Liver (tissue), 9 donors: ENCODE data around the gene LARGE1. TPM values are rescaled to one million over a fixed set of nuclear protein-coding genes. Genes with fewer than 3 reads are reported as not detected.

Experiments
- DNase-seq: peaks from one replicate; pipeline ENCODE4 v3.0.0-alpha.2; 2017; ENCODE audit warnings: low spot score
- H3K27ac ChIP-seq, 2 donors: one replicate each; pipeline ENCODE4 v1.7.0; 2013; ENCODE audit warnings: inconsistent platforms in 2 of 2, low read length in 2 of 2, control low read depth in 1 of 2, low read depth in 1 of 2, mild to moderate bottlenecking in 1 of 2
- H3K27me3 ChIP-seq, 4 donors: one replicate each; pipeline versions ENCODE4 v1.6.1 to v1.7.0; 2013; ENCODE audit warnings: low read length in 3 of 4, inconsistent platforms in 1 of 4, mild to moderate bottlenecking in 1 of 4, moderate library complexity in 1 of 4; ENCODE audit not compliant: control insufficient read depth in 4 of 4, insufficient read depth in 4 of 4
- H3K36me3 ChIP-seq, 4 donors: one replicate each; pipeline versions ENCODE4 v1.6.1 to v1.7.0; 2013; ENCODE audit warnings: low read length in 3 of 4, mild to moderate bottlenecking in 3 of 4, low read depth in 1 of 4, moderate library complexity in 1 of 4; ENCODE audit not compliant: control insufficient read depth in 4 of 4, insufficient read depth in 3 of 4
- H3K4me1 ChIP-seq, 4 donors: one replicate each; pipeline versions ENCODE4 v1.6.1 to v1.7.0; 2013; ENCODE audit warnings: low read length in 3 of 4, mild to moderate bottlenecking in 3 of 4, moderate library complexity in 1 of 4; ENCODE audit not compliant: control insufficient read depth in 4 of 4, insufficient read depth in 4 of 4
- H3K4me3 ChIP-seq, 3 donors: one replicate each; pipeline versions ENCODE4 v1.6.1 to v1.7.0; 2013; ENCODE audit warnings: low read length in 3 of 3, control low read depth in 1 of 3, low read depth in 1 of 3, mild to moderate bottlenecking in 1 of 3
- H3K9ac ChIP-seq, 2 donors: one replicate each; pipeline ENCODE4 v1.7.0; 2013; ENCODE audit warnings: low read length in 2 of 2, mild to moderate bottlenecking in 2 of 2, moderate library complexity in 2 of 2, control low read depth in 1 of 2, low read depth in 1 of 2
- H3K9me3 ChIP-seq, 4 donors: one replicate each; pipeline versions ENCODE4 v1.6.1 to v1.7.0; 2013; ENCODE audit warnings: low read length in 3 of 4; ENCODE audit not compliant: control insufficient read depth in 4 of 4
- EGR1 ChIP-seq, 2 donors: IDR thresholded peaks; 2 replicates each; pipeline ENCODE4 v1.6.1; 2016 to 2018; ENCODE audit warnings: antibody characterized with exemption in 2 of 2, low read depth in 2 of 2
- FOXA1 ChIP-seq: IDR thresholded peaks from 2 replicates; pipeline ENCODE4 v1.6.1; 2016; ENCODE audit warnings: antibody characterized with exemption
- GABPA ChIP-seq, 2 donors: IDR thresholded peaks in 1 of 2; conservative IDR thresholded peaks in 1 of 2; 2 replicates each; pipeline ENCODE4 v1.6.1; 2016; ENCODE audit warnings: antibody characterized with exemption in 2 of 2, mild to moderate bottlenecking in 1 of 2, moderate library complexity in 1 of 2
- HNF4A ChIP-seq, 2 donors: conservative IDR thresholded peaks; 2 replicates each; pipeline ENCODE4 v1.6.1; 2016; ENCODE audit warnings: antibody characterized with exemption in 2 of 2, mild to moderate bottlenecking in 2 of 2
- HNF4G ChIP-seq: IDR thresholded peaks from 2 replicates; pipeline ENCODE4 v1.6.1; 2016; ENCODE audit warnings: antibody characterized with exemption
- JUND ChIP-seq, 2 donors: IDR thresholded peaks; 2 replicates each; pipeline ENCODE4 v1.6.1; 2016; ENCODE audit warnings: antibody characterized with exemption in 2 of 2
- MAX ChIP-seq: IDR thresholded peaks from 2 replicates; pipeline ENCODE4 v1.6.1; 2016; ENCODE audit warnings: antibody characterized with exemption
- NR2F2 ChIP-seq: IDR thresholded peaks from 2 replicates; pipeline ENCODE4 v1.6.1; 2016; ENCODE audit warnings: antibody characterized with exemption
- RAD21 ChIP-seq, 2 donors: IDR thresholded peaks; 2 replicates each; pipeline ENCODE4 v1.6.1; 2016; ENCODE audit warnings: antibody characterized with exemption in 2 of 2, mild to moderate bottlenecking in 2 of 2
- REST ChIP-seq: IDR thresholded peaks from 2 replicates; pipeline ENCODE4 v1.6.1; 2016; ENCODE audit warnings: antibody characterized with exemption, mild to moderate bottlenecking
- SP1 ChIP-seq: IDR thresholded peaks from 2 replicates; pipeline ENCODE4 v1.6.1; 2018; ENCODE audit warnings: antibody characterized with exemption, mild to moderate bottlenecking
- YY1 ChIP-seq: IDR thresholded peaks from 2 replicates; pipeline ENCODE4 v1.6.1; 2016; ENCODE audit warnings: antibody characterized with exemption, mild to moderate bottlenecking
- WGBS: extraction: QIAGEN DNeasy Blood & Tissue Kit; methylation state at CpG from one replicate; pipeline ENCODE4 v1.1.7; 2013; 5-methylcytosine and 5-hydroxymethylcytosine counted together
- polyA plus RNA-seq, 2 donors: library from polyadenylated mRNA; stranded (reverse) in 1 of 2; unstranded in 1 of 2; fragments of 200-250 nt in 1 of 2; fragments of >200 nt in 1 of 2; fragmentation: Nextera tagmentation in 1 of 2; extraction: Ambion mirVana in 1 of 2; gene quantifications; one replicate each; pipeline versions ENCODE4 v1.2.1 to v1.2.3, GENCODE V29; 2013 to 2015
- total RNA-seq, 2 donors: library from RNA; depleted of rRNA; stranded (reverse); fragments of >200 nt; gene quantifications; one replicate each; pipeline ENCODE4 v1.2.3, GENCODE V29; 2014
- TF ChIP-seq, protein P1 (sequence below): IDR thresholded peaks from 2 replicates; pipeline ENCODE4 v1.6.1; 2016; ENCODE audit warnings: antibody characterized with exemption
- TF ChIP-seq, protein P2 (sequence below): IDR thresholded peaks from 2 replicates; pipeline ENCODE4 v1.6.1; 2016; ENCODE audit warnings: antibody characterized with exemption
- TF ChIP-seq, protein P3 (sequence below): fragments of 150-350 bp; IDR thresholded peaks from 2 replicates; pipeline ENCODE4 v1.5.1; 2017; ENCODE audit warnings: improper control_type of control experiment, low read depth, low read length; ENCODE audit not compliant: missing input control
- donor health status: healthy.
- donor health status: healthy.
- donor health status: healthy.
- donor health status: healthy.
- donor health status: healthy.

LARGE1 gene
- total and polyA plus RNA-seq, 4 donors, result 2.3 to 14.1 (median 5.7) TPM

DNA sequence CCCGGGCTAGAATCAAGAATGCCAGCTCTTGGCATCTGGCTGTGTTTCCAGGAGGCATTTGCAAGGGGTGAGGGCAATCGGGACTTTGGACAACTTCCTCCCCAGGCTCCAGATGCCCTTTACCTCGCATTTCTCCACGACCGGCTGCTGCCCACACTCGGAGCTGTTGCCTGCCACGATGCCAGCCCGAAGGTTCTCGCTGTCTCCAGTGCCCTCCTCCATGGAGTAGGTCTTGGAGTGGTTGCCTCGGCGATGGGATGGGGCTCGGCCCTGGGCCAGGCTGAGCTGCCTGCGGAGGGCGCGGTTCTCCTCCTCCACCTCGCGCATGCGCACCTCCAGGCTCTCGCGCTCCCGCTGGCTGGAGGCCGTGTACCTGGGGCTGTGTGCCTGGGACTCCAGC is 270.0 kb downstream of the LARGE1 start:
- H3K9me3 ChIP-seq, result no peaks in the 10 kb centered on the region
- no peak for DNase-seq
- peaks cover 0 to 4% (median under 1%) of the 10 kb centered on the region in 4 donors for H3K36me3 ChIP-seq
- H3K4me3 ChIP-seq, result no peak overlapping the region
- H3K9ac ChIP-seq, result no peak overlapping the region
- WGBS, result 92% methylated on average over 22 of the region's 22 CpGs
- peaks cover 0 to 8% (median 1%) of the 10 kb centered on the region in 4 donors for H3K4me1 ChIP-seq
- no peaks in the 10 kb centered on the region for H3K27me3 ChIP-seq
- H3K27ac ChIP-seq, result no peak overlapping the region
- TF ChIP-seq, protein P1, sequence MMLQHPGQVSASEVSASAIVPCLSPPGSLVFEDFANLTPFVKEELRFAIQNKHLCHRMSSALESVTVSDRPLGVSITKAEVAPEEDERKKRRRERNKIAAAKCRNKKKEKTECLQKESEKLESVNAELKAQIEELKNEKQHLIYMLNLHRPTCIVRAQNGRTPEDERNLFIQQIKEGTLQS, result no peak
- TF ChIP-seq EGR1 (IDR thresholded peaks at IDR 0.05; ENCODE audit: low read depth in 2 of 2) (no peak), FOXA1 (no peak), GABPA (IDR thresholded peaks at IDR 0.05 in 1 of 2, conservative IDR thresholded peaks at IDR 0.05 in 1 of 2) (no peak), SP1 (no peak), NR2F2 (no peak), HNF4G (no peak), MAX (no peak), YY1 (no peak), REST (no peak), RAD21 (IDR thresholded peaks at IDR 0.05) (no peak), HNF4A (conservative IDR thresholded peaks at IDR 0.05) (no peak), JUND (IDR thresholded peaks at IDR 0.05) (no peak)
- TF ChIP-seq, protein P2, sequence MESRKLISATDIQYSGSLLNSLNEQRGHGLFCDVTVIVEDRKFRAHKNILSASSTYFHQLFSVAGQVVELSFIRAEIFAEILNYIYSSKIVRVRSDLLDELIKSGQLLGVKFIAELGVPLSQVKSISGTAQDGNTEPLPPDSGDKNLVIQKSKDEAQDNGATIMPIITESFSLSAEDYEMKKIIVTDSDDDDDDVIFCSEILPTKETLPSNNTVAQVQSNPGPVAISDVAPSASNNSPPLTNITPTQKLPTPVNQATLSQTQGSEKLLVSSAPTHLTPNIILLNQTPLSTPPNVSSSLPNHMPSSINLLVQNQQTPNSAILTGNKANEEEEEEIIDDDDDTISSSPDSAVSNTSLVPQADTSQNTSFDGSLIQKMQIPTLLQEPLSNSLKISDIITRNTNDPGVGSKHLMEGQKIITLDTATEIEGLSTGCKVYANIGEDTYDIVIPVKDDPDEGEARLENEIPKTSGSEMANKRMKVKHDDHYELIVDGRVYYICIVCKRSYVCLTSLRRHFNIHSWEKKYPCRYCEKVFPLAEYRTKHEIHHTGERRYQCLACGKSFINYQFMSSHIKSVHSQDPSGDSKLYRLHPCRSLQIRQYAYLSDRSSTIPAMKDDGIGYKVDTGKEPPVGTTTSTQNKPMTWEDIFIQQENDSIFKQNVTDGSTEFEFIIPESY, result no peak
- TF ChIP-seq, protein P3, sequence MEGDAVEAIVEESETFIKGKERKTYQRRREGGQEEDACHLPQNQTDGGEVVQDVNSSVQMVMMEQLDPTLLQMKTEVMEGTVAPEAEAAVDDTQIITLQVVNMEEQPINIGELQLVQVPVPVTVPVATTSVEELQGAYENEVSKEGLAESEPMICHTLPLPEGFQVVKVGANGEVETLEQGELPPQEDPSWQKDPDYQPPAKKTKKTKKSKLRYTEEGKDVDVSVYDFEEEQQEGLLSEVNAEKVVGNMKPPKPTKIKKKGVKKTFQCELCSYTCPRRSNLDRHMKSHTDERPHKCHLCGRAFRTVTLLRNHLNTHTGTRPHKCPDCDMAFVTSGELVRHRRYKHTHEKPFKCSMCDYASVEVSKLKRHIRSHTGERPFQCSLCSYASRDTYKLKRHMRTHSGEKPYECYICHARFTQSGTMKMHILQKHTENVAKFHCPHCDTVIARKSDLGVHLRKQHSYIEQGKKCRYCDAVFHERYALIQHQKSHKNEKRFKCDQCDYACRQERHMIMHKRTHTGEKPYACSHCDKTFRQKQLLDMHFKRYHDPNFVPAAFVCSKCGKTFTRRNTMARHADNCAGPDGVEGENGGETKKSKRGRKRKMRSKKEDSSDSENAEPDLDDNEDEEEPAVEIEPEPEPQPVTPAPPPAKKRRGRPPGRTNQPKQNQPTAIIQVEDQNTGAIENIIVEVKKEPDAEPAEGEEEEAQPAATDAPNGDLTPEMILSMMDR, result no peak

DNA sequence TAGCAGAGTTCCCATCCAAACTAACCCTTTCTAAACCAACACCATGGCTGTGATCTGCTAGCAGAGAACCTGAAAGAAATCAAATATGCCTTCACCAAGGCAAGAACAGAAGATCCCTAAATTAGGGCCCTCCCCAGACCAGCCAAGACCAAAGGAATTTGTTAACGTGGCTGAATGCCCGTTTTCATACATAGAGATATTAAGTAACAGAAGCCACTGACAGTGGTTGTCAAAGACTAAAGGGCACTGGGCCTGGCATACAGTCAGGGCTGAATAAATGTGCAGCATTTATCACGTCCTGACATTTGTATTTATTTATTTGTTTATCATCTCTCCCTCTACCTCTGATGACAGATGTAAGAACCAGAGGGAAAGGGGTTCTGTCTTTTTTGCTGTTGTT is 271.8 kb downstream of the LARGE1 start:
- Histone ChIP-seq H3K4me3 (no peak overlapping the region), H3K9ac (no peak overlapping the region), H3K27me3 (no peaks in the 10 kb centered on the region), H3K9me3 (no peaks in the 10 kb centered on the region), H3K4me1 (peaks cover 0 to 8% (median 1%) of the 10 kb centered on the region in 4 donors), H3K27ac (no peak overlapping the region), H3K36me3 (peaks cover 0 to 4% (median under 1%) of the 10 kb centered on the region in 4 donors)
- no peak for DNase-seq
- TF ChIP-seq REST (no peak), HNF4A (conservative IDR thresholded peaks at IDR 0.05) (peak; percentile 37 to 39), SP1 (no peak)
- 39% methylated on average over 3 of the region's 3 CpGs for WGBS
